ENCODE results near the gene GALNT2. TPM values are rescaled to one million over a fixed set of nuclear protein-coding genes. Genes with fewer than 3 reads are reported as not detected.

Gene GALNT2
- total and polyA plus RNA-seq, 9 of the 15 experiments (the other 6 are each of a cell fraction or from before 2014, with no cell fraction given) = 1.6 to 106 (median 51.9) TPM

DNA sequence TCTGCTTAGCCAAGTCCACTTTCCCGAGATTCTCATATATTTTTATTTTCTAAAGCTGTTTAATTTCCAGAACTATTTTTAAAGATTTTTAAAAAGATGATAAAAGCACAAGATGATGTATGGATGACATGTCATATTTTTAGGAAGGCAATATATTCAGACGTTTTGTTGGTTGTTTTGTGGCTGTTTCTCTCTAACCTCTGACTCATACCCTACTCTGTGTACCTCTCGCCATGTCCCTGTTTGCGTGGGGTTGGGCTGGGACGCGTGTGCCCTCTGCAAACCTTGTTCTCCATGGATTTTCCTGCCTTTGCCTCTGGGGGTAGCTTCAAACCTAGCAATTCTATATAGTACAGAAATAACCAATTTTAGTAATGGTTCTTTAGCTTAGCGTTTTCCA, 132.0 kb downstream of the GALNT2 start:
- POLR2A ChIA-PET = interaction anchor here (0.6 to 1.4 kb wide), 3 partner anchors 11 to 255 kb away, joined by 3 to 4 read pairs (median 4); no protein-coding TSS in a partner anchor
- WGBS (ENCODE audit: insufficient coverage, low coverage, missing lambda C conversion rate) = 66% methylated on average over 7 of the region's 7 CpGs
- ATAC-seq = peak; percentile 29; the same call in 1 of the 3 replicates

GRCh38 chr1:230199554-230199953, 132.5 kb downstream of the GALNT2 start:
- in situ Hi-C loops (cut with MboI) = no loop called here
- H3K27ac ChIP-seq (ENCODE audit: extremely low read depth, low read depth, low read length) = no peak overlapping the region
- no peak overlapping the region for H2AFZ ChIP-seq (ENCODE audit: low read depth, low read length)
- H4K20me1 ChIP-seq (replicated peaks; ENCODE audit: control insufficient read depth, insufficient read depth, low read length) = peaks cover 5% of the 10 kb centered on the region; the same call in 1 of the 2 replicates
- DNase-seq (ENCODE audit: extremely low read depth in 1 of 4, low spot score in 3 of 4) (no peak), ATAC-seq (no peak), FAIRE-seq (no peak)
- ChIA-PET POLR2A (interaction anchor here (0.6 to 1.4 kb wide), 3 partner anchors 10 to 255 kb away, joined by 3 to 4 read pairs (median 4); no protein-coding TSS in a partner anchor), CTCF (ENCODE audit: low intra/inter-chr PET ratio) (no interaction called here)
- peaks cover 31% of the 10 kb centered on the region; the same call in 1 of the 3 replicates for H3K36me3 ChIP-seq (ENCODE audit: control insufficient read depth, insufficient read depth, low read length)
- H3K9me3 ChIP-seq (replicated peaks; ENCODE audit: control insufficient read depth, insufficient read depth, low read depth, low read length) = no peaks in the 10 kb centered on the region
- WGBS (ENCODE audit: insufficient coverage, low coverage, missing lambda C conversion rate) = 85% methylated on average over 4 of the region's 4 CpGs
- no peaks in the 10 kb centered on the region for H3K27me3 ChIP-seq (ENCODE audit: control insufficient read depth in 2 of 2, insufficient read depth in 2 of 2, low read length in 2 of 2)
- H3K79me2 ChIP-seq (ENCODE audit: control insufficient read depth, insufficient read depth, low read length) = peaks cover 4% of the 10 kb centered on the region; the same call in 1 of the 3 replicates
- H3K9me1 ChIP-seq (ENCODE audit: control insufficient read depth, insufficient read depth, low read length) = peaks cover 4% of the 10 kb centered on the region
- no peak overlapping the region for H3K9ac ChIP-seq (ENCODE audit: insufficient read depth in 1 of 2, low read depth in 2 of 2, low read length in 2 of 2)
- no peak overlapping the region for H3K4me3 ChIP-seq
- H3K4me1 ChIP-seq (replicated peaks in 1 of 2; ENCODE audit: control insufficient read depth in 2 of 2, insufficient read depth in 2 of 2, low read length in 2 of 2) = peaks cover 1 to 15% of the 10 kb centered on the region in 2 experiments; a peak in 3 of 5 replicates
- no TSS peak for BruUV-seq (replicated peaks)
- H3K4me2 ChIP-seq (ENCODE audit: insufficient read depth, low read length) = no peak overlapping the region
- intact Hi-C loops (cut with micrococcal nuclease) = no loop called here
- no peak for TF ChIP-seq DDX20 (tag; IDR thresholded peaks at IDR 0.05; ENCODE audit: low read depth)
- TF ChIP-seq, protein P1, sequence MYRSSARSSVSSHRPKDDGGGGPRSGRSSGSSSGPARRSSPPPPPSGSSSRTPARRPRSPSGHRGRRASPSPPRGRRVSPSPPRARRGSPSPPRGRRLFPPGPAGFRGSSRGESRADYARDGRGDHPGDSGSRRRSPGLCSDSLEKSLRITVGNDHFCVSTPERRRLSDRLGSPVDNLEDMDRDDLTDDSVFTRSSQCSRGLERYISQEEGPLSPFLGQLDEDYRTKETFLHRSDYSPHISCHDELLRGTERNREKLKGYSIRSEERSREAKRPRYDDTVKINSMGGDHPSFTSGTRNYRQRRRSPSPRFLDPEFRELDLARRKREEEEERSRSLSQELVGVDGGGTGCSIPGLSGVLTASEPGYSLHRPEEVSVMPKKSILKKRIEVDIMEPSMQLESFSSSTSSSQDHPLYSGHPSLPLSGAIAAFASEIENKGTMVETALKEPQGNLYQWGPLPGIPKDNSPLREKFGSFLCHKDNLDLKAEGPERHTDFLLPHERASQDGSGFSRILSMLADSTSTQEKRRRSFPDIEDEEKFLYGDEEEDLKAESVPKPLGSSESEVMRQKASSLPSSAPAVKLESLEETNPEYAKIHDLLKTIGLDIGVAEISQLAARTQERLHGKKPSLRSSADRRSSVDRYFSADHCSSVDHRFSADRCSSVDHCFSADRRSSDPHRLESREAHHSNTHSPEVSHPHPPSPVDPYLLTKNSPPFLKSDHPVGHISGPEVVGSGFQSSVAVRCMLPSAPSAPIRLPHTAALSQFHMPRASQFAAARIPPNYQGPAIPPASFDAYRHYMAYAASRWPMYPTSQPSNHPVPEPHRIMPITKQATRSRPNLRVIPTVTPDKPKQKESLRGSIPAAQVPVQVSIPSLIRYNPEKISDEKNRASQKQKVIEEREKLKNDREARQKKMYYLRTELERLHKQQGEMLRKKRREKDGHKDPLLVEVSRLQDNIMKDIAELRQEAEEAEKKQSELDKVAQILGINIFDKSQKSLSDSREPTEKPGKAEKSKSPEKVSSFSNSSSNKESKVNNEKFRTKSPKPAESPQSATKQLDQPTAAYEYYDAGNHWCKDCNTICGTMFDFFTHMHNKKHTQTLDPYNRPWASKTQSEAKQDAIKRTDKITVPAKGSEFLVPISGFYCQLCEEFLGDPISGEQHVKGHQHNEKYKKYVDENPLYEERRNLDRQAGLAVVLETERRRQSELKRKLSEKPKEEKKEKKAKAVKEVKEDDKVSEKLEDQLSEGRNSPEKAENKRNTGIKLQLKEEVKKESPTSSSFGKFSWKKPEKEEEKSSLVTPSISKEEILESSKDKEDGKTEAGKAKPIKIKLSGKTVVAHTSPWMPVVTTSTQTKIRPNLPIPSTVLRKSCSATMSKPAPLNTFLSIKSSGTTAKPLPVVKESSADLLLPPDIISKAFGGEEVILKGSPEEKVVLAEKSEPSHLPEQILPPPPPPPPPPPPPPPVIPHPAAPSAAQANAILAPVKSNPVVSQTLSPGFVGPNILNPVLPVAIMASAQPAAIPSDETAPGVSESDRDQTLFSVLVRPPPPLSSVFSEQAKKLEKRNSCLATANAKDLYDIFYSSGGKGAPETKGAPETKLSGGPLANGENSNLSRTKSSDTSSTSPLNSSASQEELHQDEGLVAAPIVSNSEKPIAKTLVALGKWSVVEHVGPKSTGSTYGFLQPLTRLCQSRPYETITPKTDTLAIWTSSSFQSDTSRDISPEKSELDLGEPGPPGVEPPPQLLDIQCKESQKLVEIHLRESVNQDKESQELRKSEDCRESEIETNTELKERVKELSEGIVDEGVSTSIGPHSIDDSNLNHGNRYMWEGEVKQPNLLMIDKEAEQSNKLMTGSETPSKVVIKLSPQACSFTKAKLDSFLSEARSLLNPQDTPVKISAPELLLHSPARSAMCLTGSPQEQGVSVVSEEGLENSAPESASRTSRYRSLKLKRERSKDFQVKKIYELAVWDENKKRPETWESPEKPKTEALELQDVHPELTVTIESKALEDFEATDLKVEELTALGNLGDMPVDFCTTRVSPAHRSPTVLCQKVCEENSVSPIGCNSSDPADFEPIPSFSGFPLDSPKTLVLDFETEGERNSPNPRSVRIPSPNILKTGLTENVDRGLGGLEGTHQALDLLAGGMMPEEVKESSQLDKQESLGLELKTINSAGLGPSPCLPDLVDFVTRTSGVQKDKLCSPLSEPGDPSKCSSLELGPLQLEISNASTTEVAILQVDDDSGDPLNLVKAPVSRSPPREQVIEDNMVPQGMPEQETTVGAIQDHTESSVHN (IDR thresholded peaks at IDR 0.05; ENCODE audit: borderline replicate concordance in 1 of 2, low read depth in 1 of 2) = no peak
- TF ChIP-seq, protein P2, sequence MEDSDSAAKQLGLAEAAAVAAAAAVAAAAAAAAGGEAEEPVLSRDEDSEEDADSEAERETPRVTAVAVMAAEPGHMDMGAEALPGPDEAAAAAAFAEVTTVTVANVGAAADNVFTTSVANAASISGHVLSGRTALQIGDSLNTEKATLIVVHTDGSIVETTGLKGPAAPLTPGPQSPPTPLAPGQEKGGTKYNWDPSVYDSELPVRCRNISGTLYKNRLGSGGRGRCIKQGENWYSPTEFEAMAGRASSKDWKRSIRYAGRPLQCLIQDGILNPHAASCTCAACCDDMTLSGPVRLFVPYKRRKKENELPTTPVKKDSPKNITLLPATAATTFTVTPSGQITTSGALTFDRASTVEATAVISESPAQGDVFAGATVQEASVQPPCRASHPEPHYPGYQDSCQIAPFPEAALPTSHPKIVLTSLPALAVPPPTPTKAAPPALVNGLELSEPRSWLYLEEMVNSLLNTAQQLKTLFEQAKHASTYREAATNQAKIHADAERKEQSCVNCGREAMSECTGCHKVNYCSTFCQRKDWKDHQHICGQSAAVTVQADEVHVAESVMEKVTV (CRISPR knock-in tag; IDR thresholded peaks at IDR 0.05) = no peak

More for the DNA sequence above, 132.0 kb downstream of the GALNT2 start:
- TF ChIP-seq FOSL1 (tag; conservative IDR thresholded peaks at IDR 0.05) (peak; percentile 62), POLR3A (IDR thresholded peaks at IDR 0.05; ENCODE audit: borderline replicate concordance, extremely low read depth, insufficient read depth, insufficient read length) (no peak)
- Histone ChIP-seq H3K36me3 (ENCODE audit: control insufficient read depth, insufficient read depth, low read length) (peaks cover 27% of the 10 kb centered on the region; the same call in 1 of the 3 replicates), H3K4me3 (no peak overlapping the region), H3K4me1 (replicated peaks in 1 of 2; ENCODE audit: control insufficient read depth in 2 of 2, insufficient read depth in 2 of 2, low read length in 2 of 2) (peaks cover 0 to 15% of the 10 kb centered on the region in 2 experiments; a peak in 2 of 5 replicates), H3K27ac (ENCODE audit: extremely low read depth, low read depth, low read length) (no peak overlapping the region), H3K9me1 (ENCODE audit: control insufficient read depth, insufficient read depth, low read length) (peaks cover 4% of the 10 kb centered on the region), H3K79me2 (ENCODE audit: control insufficient read depth, insufficient read depth, low read length) (peaks cover 4% of the 10 kb centered on the region; the same call in 1 of the 3 replicates), H3K9ac (ENCODE audit: insufficient read depth in 1 of 2, low read depth in 2 of 2, low read length in 2 of 2) (no peak overlapping the region), H3K9me3 (replicated peaks; ENCODE audit: control insufficient read depth, insufficient read depth, low read depth, low read length) (no peaks in the 10 kb centered on the region), H3K4me2 (ENCODE audit: insufficient read depth, low read length) (no peak overlapping the region), H2AFZ (ENCODE audit: low read depth, low read length) (no peak overlapping the region), H3K27me3 (ENCODE audit: control insufficient read depth in 2 of 2, insufficient read depth in 2 of 2, low read length in 2 of 2) (no peaks in the 10 kb centered on the region), H4K20me1 (replicated peaks; ENCODE audit: control insufficient read depth, insufficient read depth, low read length) (peaks cover 5% of the 10 kb centered on the region; the same call in 1 of the 2 replicates)
- in situ Hi-C loops (cut with MboI) (no loop called here), intact Hi-C loops (cut with micrococcal nuclease) (no loop called here)
- peak; percentile 6 for FAIRE-seq
- no TSS peak for BruUV-seq (replicated peaks)
- DNase-seq (ENCODE audit: extremely low read depth in 1 of 4, low spot score in 3 of 4) = no peak
- CTCF ChIA-PET (ENCODE audit: low intra/inter-chr PET ratio) = no interaction called here

Data from K562 (cell line).